K562 (cell line): ENCODE data around the gene CLCN6. TPM values are rescaled to one million over a fixed set of nuclear protein-coding genes. Genes with fewer than 3 reads are reported as not detected.
A peak's percentile ranks its signal among the peaks of the same experiment; 100 is the strongest.

ENCODE experiments used
- CEBPB ChIP-seq: fragments of 450-650 bp; IDR thresholded peaks from 2 replicates; pipeline ENCODE4 v1.6.1; 2016; ENCODE audit warnings: missing genetic modification characterization, missing compliant biosample characterization
- E2F3 ChIP-seq: fragments of 250-450 bp; sonication (Bioruptor Pico); IDR thresholded peaks from 2 replicates; pipeline ENCODE4 v1.4.0; 2020; ENCODE audit warnings: mild to moderate bottlenecking
- EP300 ChIP-seq: IDR thresholded peaks from 2 replicates; pipeline ENCODE4 v1.6.1; 2012; ENCODE audit warnings: low read length, improper control_type of control experiment
- KLF16 ChIP-seq: IDR thresholded peaks from 2 replicates; pipeline ENCODE4 v1.6.1; 2016; ENCODE audit warnings: antibody characterized with exemption
- MAFF ChIP-seq: IDR thresholded peaks from 2 replicates; pipeline ENCODE4 v1.6.1; 2012; ENCODE audit warnings: low read length, improper control_type of control experiment
- NR3C1 ChIP-seq: sonication (generic); formaldehyde crosslinking; IDR thresholded peaks from 2 replicates; pipeline ENCODE4 v1.8.1; 2022; ENCODE audit warnings: missing genetic modification reagents
- PBX2 ChIP-seq, 2 experiments: IDR thresholded peaks in 1 of 2; conservative IDR thresholded peaks in 1 of 2; 2 replicates each; pipeline ENCODE4 v1.6.1; 2016; ENCODE audit warnings: low read depth in 2 of 2, mild to moderate bottlenecking in 1 of 2, missing compliant biosample characterization in 1 of 2, missing genetic modification characterization in 1 of 2, moderate library complexity in 1 of 2
- PCBP2 ChIP-seq: fragments of 200-400 bp; formaldehyde crosslinking; IDR thresholded peaks from 2 replicates; pipeline ENCODE4 v1.6.1; 2018; ENCODE audit warnings: low read length, low read depth, mild to moderate bottlenecking, moderate library complexity; ENCODE audit not compliant: poor library complexity, severe bottlenecking
- PRPF4 ChIP-seq: fragments of 200-400 bp; formaldehyde crosslinking; IDR thresholded peaks from one replicate; pipeline ENCODE4 v1.6.1; 2017; ENCODE audit warnings: low read length, low read depth, mild to moderate bottlenecking; ENCODE audit not compliant: insufficient read depth, poor library complexity, severe bottlenecking
- RAD21 ChIP-seq, 2 experiments: fragments of 250-450 bp in 1 of 2; fragments of 450-650 bp in 1 of 2; sonication (Bioruptor Pico) in 1 of 2; formaldehyde crosslinking in 1 of 2; IDR thresholded peaks in 1 of 2; conservative IDR thresholded peaks in 1 of 2; 2 replicates each; pipeline versions ENCODE4 v1.4.0 to v1.8.0; 2020 to 2022; ENCODE audit warnings: mild to moderate bottlenecking in 2 of 2, moderate library complexity in 1 of 2
- RAD51 ChIP-seq: fragments of 450-650 bp; IDR thresholded peaks from 2 replicates; pipeline ENCODE4 v1.7.1; 2016; ENCODE audit warnings: low read depth, mild to moderate bottlenecking, borderline replicate concordance
- RBM25 ChIP-seq: fragments of 200-400 bp; formaldehyde crosslinking; IDR thresholded peaks from 2 replicates; pipeline ENCODE4 v1.6.1; 2018; ENCODE audit warnings: low read length, low read depth, moderate library complexity; ENCODE audit not compliant: severe bottlenecking
- RFX5 ChIP-seq: IDR thresholded peaks from 2 replicates; pipeline ENCODE4 v1.6.1; 2011; ENCODE audit warnings: low read depth, mild to moderate bottlenecking, improper control_type of control experiment, low read length
- SMAD3 ChIP-seq: fragments of 450-650 bp; formaldehyde crosslinking; conservative IDR thresholded peaks from 2 replicates; pipeline ENCODE4 v1.4.0; 2020; ENCODE audit warnings: mild to moderate bottlenecking
- TAF1 ChIP-seq: IDR thresholded peaks from 2 replicates; pipeline ENCODE4 v1.6.1; 2011; ENCODE audit warnings: mild to moderate bottlenecking, low read length, moderate library complexity; ENCODE audit not compliant: insufficient read depth, control insufficient read depth, severe bottlenecking; ENCODE audit errors: extremely low read depth
- THRA ChIP-seq: fragments of 450-650 bp; IDR thresholded peaks from 2 replicates; pipeline ENCODE4 v1.6.1; 2017; ENCODE audit warnings: mild to moderate bottlenecking, moderate library complexity
- TOE1 ChIP-seq, 2 experiments: fragments of 450-650 bp in 1 of 2; sonication (generic) in 1 of 2; formaldehyde crosslinking in 1 of 2; IDR thresholded peaks; 2 replicates each; pipeline versions ENCODE4 v1.7.1 to v1.8.0; 2016 to 2022; ENCODE audit warnings: borderline replicate concordance in 2 of 2, mild to moderate bottlenecking in 2 of 2, antibody characterized with exemption in 1 of 2, inconsistent platforms in 1 of 2, low read depth in 1 of 2, missing genetic modification reagents in 1 of 2, moderate library complexity in 1 of 2
- TRIM28 ChIP-seq: fragments of 450-650 bp; IDR thresholded peaks from 2 replicates; pipeline ENCODE4 v1.6.1; 2017
- ZNF224 ChIP-seq: sonication (generic); formaldehyde crosslinking; IDR thresholded peaks from 2 replicates; pipeline ENCODE4 v1.8.0; 2022; ENCODE audit warnings: mild to moderate bottlenecking, missing genetic modification reagents
- ZNF253 ChIP-seq: fragments of 250-450 bp; sonication (Bioruptor Pico); conservative IDR thresholded peaks from 2 replicates; pipeline ENCODE4 v1.6.1; 2021; ENCODE audit warnings: mild to moderate bottlenecking
- ZNF3 ChIP-seq: fragments of 250-450 bp; sonication (Bioruptor Pico); IDR thresholded peaks from 2 replicates; pipeline ENCODE4 v1.5.0; 2021; ENCODE audit warnings: mild to moderate bottlenecking, moderate library complexity
- ZNF384 ChIP-seq: IDR thresholded peaks from 2 replicates; pipeline ENCODE4 v1.6.1; 2012; ENCODE audit warnings: low read depth, low read length, improper control_type of control experiment
- ZNF445 ChIP-seq: fragments of 250-450 bp; sonication (Bioruptor Pico); IDR thresholded peaks from 2 replicates; pipeline ENCODE4 v1.4.0; 2020; ENCODE audit warnings: low read depth, mild to moderate bottlenecking, moderate library complexity
- ZNF584 ChIP-seq: fragments of 200-800 bp; sonication (Bioruptor generic); IDR thresholded peaks from 2 replicates; pipeline ENCODE4 v1.6.1; 2016; ENCODE audit warnings: low read depth, mild to moderate bottlenecking, missing genetic modification characterization, missing compliant biosample characterization
- polyA plus RNA-seq, 8 experiments: library from polyadenylated mRNA; depleted of rRNA in 4 of 8; stranded (reverse) in 5 of 8; unstranded in 3 of 8; fragments of >200 nt; fragmentation: Nextera tagmentation in 2 of 8; fragmentation: Illumina TruSeq in 1 of 8; extraction: Ambion mirVana in 2 of 8; extraction: Trizol in 1 of 8; gene quantifications; 2 replicates each; pipeline versions ENCODE4 v1.2.1 to v1.2.3, GENCODE V29; 2011 to 2014; ENCODE audit warnings: inconsistent platforms in 1 of 8, missing spikeins in 1 of 8
- total RNA-seq, 7 experiments: library from RNA; depleted of rRNA in 6 of 7; stranded (reverse); fragments of >200 nt in 6 of 7; fragmentation: Illumina TruSeq in 2 of 7; extraction: Trizol in 2 of 7; gene quantifications; 2 replicates each; pipeline versions ENCODE4 v1.2.1 to v1.2.3, GENCODE V29; 2011 to 2021; ENCODE audit warnings: low replicate concordance in 1 of 7

CLCN6 gene
- total and polyA plus RNA-seq, 9 of the 15 experiments (the other 6 are each of a cell fraction or from before 2014, with no cell fraction given), result 2.0 to 21.8 (median 13.6) TPM

DNA sequence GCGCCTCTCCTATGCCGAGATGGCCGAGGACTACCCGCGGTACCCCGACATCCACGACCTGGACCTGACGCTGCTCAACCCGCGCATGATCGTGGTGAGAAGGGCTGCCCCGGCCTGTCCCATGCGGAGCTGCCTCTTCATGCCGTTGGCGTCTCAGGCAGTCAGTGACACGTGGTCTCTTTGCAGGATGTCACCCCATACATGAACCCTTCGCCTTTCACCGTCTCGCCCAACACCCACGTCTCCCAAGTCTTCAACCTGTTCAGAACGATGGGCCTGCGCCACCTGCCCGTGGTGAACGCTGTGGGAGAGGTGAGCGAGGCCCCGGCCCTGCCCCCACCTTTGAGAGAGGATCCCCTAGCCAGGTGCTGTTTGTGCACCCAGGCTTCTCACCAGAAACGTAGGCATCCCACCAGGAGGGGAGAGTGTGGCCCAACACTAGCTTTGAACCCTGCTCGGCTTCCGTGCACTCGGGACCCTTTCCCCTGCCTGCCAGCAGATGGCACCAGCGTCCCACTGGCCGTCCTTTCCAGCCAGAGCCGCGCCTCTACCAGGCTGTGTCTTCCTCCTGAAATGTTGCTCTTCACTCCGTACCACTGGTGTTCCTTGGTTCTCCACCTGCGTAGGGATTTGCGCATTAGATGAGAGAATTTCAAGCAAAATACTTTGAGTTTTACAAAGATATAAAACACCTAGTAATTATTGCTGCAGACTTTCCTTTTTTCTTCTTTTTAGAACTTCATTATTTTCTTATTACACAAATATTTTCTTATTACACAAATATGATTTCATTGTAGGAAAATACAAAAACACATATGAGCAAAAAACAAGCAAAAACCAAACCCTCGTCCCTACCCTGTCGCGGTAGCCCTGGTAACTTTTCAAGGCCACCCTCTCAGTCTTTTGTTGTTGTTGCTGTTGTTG lies 32.6 kb downstream of the CLCN6 start (continued):
- no peak for TF ChIP-seq PBX2 (CRISPR knock-in tag; IDR thresholded peaks at IDR 0.05; ENCODE audit: low read depth)
- no peak for TF ChIP-seq PBX2 (tag; conservative IDR thresholded peaks at IDR 0.05; ENCODE audit: low read depth)
- TF ChIP-seq RFX5, result no peak
- TF ChIP-seq TOE1 (IDR thresholded peaks at IDR 0.05; ENCODE audit: borderline replicate concordance), result 0 out of 2 replicates have a peak, but pooled peaks have one; percentile 39
- peak; percentile 89; the same call in 1 of the 2 replicates for TF ChIP-seq TOE1 (CRISPR knock-in tag; IDR thresholded peaks at IDR 0.05; ENCODE audit: borderline replicate concordance, low read depth)
- TF ChIP-seq PRPF4, result no peak
- no peak for TF ChIP-seq SMAD3 (CRISPR knock-in tag)
- no peak for TF ChIP-seq ZNF445 (CRISPR knock-in tag)
- no peak for TF ChIP-seq PCBP2
- no peak for TF ChIP-seq THRA
- TF ChIP-seq TAF1, result no peak
- no peak for TF ChIP-seq ZNF253 (CRISPR knock-in tag)
- TF ChIP-seq CEBPB (tag), result no peak
- TF ChIP-seq NR3C1 (CRISPR knock-in tag), result no peak
- no peak for TF ChIP-seq ZNF224 (CRISPR knock-in tag)
- no peak for TF ChIP-seq EP300
- no peak for TF ChIP-seq RBM25
- TF ChIP-seq ZNF384, result no peak
- no peak for TF ChIP-seq ZNF584 (CRISPR knock-in tag)
- no peak for TF ChIP-seq RAD51
- no peak for TF ChIP-seq MAFF
- TF ChIP-seq TRIM28, result no peak
- TF ChIP-seq KLF16, result peak; percentile 60; the same call in 1 of the 2 replicates
- no peak for TF ChIP-seq E2F3 (CRISPR knock-in tag)
- no peak for TF ChIP-seq ZNF3 (CRISPR knock-in tag)
- peak; percentile 100 for TF ChIP-seq RAD21 (CRISPR knock-in tag; conservative IDR thresholded peaks at IDR 0.05 in 1 of 2, IDR thresholded peaks at IDR 0.05 in 1 of 2)
